ENCODE results near the gene CALB2. TPM values are rescaled to one million over a fixed set of nuclear protein-coding genes. Genes with fewer than 3 reads are reported as not detected.

CALB2 gene
- total RNA-seq, 1 donor from 2014 or later = 0.96 TPM

- TF ChIP-seq, protein P1, sequence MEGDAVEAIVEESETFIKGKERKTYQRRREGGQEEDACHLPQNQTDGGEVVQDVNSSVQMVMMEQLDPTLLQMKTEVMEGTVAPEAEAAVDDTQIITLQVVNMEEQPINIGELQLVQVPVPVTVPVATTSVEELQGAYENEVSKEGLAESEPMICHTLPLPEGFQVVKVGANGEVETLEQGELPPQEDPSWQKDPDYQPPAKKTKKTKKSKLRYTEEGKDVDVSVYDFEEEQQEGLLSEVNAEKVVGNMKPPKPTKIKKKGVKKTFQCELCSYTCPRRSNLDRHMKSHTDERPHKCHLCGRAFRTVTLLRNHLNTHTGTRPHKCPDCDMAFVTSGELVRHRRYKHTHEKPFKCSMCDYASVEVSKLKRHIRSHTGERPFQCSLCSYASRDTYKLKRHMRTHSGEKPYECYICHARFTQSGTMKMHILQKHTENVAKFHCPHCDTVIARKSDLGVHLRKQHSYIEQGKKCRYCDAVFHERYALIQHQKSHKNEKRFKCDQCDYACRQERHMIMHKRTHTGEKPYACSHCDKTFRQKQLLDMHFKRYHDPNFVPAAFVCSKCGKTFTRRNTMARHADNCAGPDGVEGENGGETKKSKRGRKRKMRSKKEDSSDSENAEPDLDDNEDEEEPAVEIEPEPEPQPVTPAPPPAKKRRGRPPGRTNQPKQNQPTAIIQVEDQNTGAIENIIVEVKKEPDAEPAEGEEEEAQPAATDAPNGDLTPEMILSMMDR (IDR thresholded peaks at IDR 0.05; ENCODE audit: unreplicated experiment) = no peak
- no peak for DNase-seq (ENCODE audit: low spot score, unreplicated experiment)
- H3K27me3 Mint-ChIP-seq = peaks cover 15% of the 10 kb centered on the region
- H3K9me3 Mint-ChIP-seq (ENCODE audit: low read depth) = no peaks in the 10 kb centered on the region
- H3K36me3 Mint-ChIP-seq (ENCODE audit: insufficient read depth) = no peaks in the 10 kb centered on the region
- peak overlapping the region; percentile 65 for H3K27ac Mint-ChIP-seq
- H3K4me1 Mint-ChIP-seq (ENCODE audit: low read depth) = peaks cover 9% of the 10 kb centered on the region
- peak overlapping the region; percentile 2 for H3K4me3 Mint-ChIP-seq (ENCODE audit: low read depth)
Observed at GRCh38 chr16:71387045-71387871, 28.7 kb downstream of the CALB2 start.

- Mint-ChIP-seq H3K4me3 (ENCODE audit: low read depth) (no peak overlapping the region), H3K4me1 (ENCODE audit: low read depth) (peaks cover 9% of the 10 kb centered on the region), H3K27ac (no peak overlapping the region), H3K27me3 (peaks cover 7% of the 10 kb centered on the region), H3K36me3 (ENCODE audit: insufficient read depth) (no peaks in the 10 kb centered on the region), H3K9me3 (ENCODE audit: low read depth) (no peaks in the 10 kb centered on the region)
- TF ChIP-seq, protein P1 (IDR thresholded peaks at IDR 0.05; ENCODE audit: unreplicated experiment) = no peak
- DNase-seq (ENCODE audit: low spot score, unreplicated experiment) = no peak
Observed at GRCh38 chr16:71389330-71389729, 30.8 kb downstream of the CALB2 start.

GRCh38 chr16:71396594-71396993 lies 38.1 kb downstream of the CALB2 start:
- TF ChIP-seq, protein P1 (IDR thresholded peaks at IDR 0.05; ENCODE audit: unreplicated experiment) = no peak
- H3K27me3 Mint-ChIP-seq = no peaks in the 10 kb centered on the region
- H3K9me3 Mint-ChIP-seq (ENCODE audit: low read depth) = no peaks in the 10 kb centered on the region
- no peaks in the 10 kb centered on the region for H3K4me1 Mint-ChIP-seq (ENCODE audit: low read depth)
- DNase-seq (ENCODE audit: low spot score, unreplicated experiment) = no peak
- no peak overlapping the region for H3K4me3 Mint-ChIP-seq (ENCODE audit: low read depth)
- no peaks in the 10 kb centered on the region for H3K36me3 Mint-ChIP-seq (ENCODE audit: insufficient read depth)
- peak overlapping the region; percentile 12 for H3K27ac Mint-ChIP-seq

DNA sequence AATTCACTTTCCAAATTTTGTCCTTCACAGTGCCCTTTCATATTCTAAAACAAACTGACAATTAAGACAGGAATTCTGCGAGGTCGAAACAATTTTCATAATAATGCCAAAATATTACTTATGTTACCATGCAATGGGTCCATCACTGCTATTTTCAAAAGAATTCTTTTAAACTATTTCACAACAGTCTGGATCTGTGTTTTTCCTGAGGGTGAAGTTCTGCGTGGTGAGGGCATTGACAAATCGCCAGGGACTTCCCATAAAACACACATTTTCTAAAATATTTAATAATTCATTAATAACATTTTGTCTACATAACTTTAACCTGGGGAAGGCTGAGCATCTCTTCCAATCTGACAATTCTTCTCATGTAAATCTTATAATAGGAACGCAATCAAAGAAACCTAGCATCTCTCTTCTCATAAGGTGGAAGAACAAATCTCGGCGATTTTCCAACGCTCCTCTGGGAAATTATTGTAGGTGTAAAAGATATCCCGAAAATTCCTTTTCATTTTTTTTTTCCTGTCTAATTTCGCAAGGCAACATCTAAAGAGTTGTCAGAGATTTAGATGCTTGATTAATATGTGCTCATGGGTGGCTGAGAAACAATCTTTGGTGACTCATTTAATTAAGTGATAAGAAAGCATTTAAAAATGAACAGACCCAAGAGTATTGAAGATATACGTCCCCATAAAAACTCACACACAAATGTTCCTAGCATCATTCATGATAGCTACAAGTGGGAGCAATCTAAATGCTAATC lies 41.5 kb downstream of the CALB2 start:
- Mint-ChIP-seq H3K27me3 (no peaks in the 10 kb centered on the region), H3K36me3 (ENCODE audit: insufficient read depth) (no peaks in the 10 kb centered on the region), H3K4me1 (ENCODE audit: low read depth) (no peaks in the 10 kb centered on the region), H3K9me3 (ENCODE audit: low read depth) (peaks cover 7% of the 10 kb centered on the region), H3K27ac (no peak overlapping the region), H3K4me3 (ENCODE audit: low read depth) (no peak overlapping the region)
- TF ChIP-seq, protein P1 (IDR thresholded peaks at IDR 0.05; ENCODE audit: unreplicated experiment) = no peak
- DNase-seq (ENCODE audit: low spot score, unreplicated experiment) = no peak

DNA sequence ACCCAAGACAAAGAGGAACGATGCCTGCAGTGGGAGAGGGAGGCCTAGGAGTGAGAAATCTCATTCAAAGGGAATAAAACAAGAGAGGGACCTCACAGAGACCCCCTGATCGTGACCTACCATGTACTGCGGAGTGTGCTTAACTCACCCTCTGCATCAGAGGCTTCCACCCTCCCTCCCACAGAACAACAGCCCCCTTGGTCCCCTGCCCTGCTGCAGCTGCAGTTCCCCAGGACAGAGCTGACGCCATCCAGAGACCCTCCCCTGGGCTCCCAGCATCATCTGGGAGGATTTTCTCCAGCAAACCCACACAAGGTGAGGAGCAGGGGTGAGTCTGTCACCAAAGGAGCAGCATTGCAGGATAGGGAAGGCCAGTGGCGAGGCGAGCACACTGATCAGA lies 43.5 kb downstream of the CALB2 start:
- Mint-ChIP-seq H3K9me3 (ENCODE audit: low read depth) (peaks cover 7% of the 10 kb centered on the region), H3K4me1 (ENCODE audit: low read depth) (no peaks in the 10 kb centered on the region), H3K36me3 (ENCODE audit: insufficient read depth) (peaks cover 5% of the 10 kb centered on the region), H3K4me3 (ENCODE audit: low read depth) (no peak overlapping the region), H3K27ac (no peak overlapping the region), H3K27me3 (no peaks in the 10 kb centered on the region)
- TF ChIP-seq, protein P1 (IDR thresholded peaks at IDR 0.05; ENCODE audit: unreplicated experiment) = no peak
- no peak for DNase-seq (ENCODE audit: low spot score, unreplicated experiment)

All from progenitor cell of endocrine pancreas (in vitro differentiated cells).